Measurements from ENCODE around the gene CEP295NL.
"Not testable (repeated sequence)": the region's sequence is repeated elsewhere in the genome, so short reads cannot be mapped to it uniquely, and the experiment has no call there.

The CEP295NL gene

GRCh38 chr17:78903101-78903779 lies at the start of gene CEP295NL:
CEP295NL (minus strand) TSS chr17:78903201; CDS start chr17:78901828, 1,373 bp downstream.
- no peak for DNase-seq (ENCODE audit: low read depth)

- DNase-seq (ENCODE audit: low read depth): no peak
Measured at GRCh38 chr17:78952706-78953105, 49.7 kb upstream of the CEP295NL start.

GRCh38 chr17:78951967-78952551 lies 49.1 kb upstream of the CEP295NL start:
- no peak for DNase-seq (ENCODE audit: low read depth)

- DNase-seq (ENCODE audit: low read depth): no peak
Measured at GRCh38 chr17:78950870-78951269, 47.9 kb upstream of the CEP295NL start.

- DNase-seq (ENCODE audit: low read depth): no peak
Measured at GRCh38 chr17:78947235-78948149, 44.5 kb upstream of the CEP295NL start.

GRCh38 chr17:78946631-78947030 lies 43.6 kb upstream of the CEP295NL start:
- no peak for DNase-seq (ENCODE audit: low read depth)

GRCh38 chr17:78946131-78946530 lies 43.1 kb upstream of the CEP295NL start:
- no peak for DNase-seq (ENCODE audit: low read depth)

- DNase-seq (ENCODE audit: low read depth): not testable (repeated sequence)
Measured at GRCh38 chr17:78945455-78945854, 42.5 kb upstream of the CEP295NL start.

- DNase-seq (ENCODE audit: low read depth): no peak
Measured at GRCh38 chr17:78944956-78945355, 42.0 kb upstream of the CEP295NL start.

GRCh38 chr17:78944026-78944425 lies 41.0 kb upstream of the CEP295NL start:
- no peak for DNase-seq (ENCODE audit: low read depth)

GRCh38 chr17:78940708-78941107 lies 37.7 kb upstream of the CEP295NL start:
- DNase-seq (ENCODE audit: low read depth): no peak

GRCh38 chr17:78940258-78940657 lies 37.3 kb upstream of the CEP295NL start:
- no peak for DNase-seq (ENCODE audit: low read depth)

- DNase-seq (ENCODE audit: low read depth): no peak
Measured at GRCh38 chr17:78939615-78940014, 36.6 kb upstream of the CEP295NL start.

GRCh38 chr17:78937561-78937960 lies 34.6 kb upstream of the CEP295NL start:
- no peak for DNase-seq (ENCODE audit: low read depth)

- DNase-seq (ENCODE audit: low read depth): no peak
Measured at GRCh38 chr17:78935419-78936323, 32.7 kb upstream of the CEP295NL start.

GRCh38 chr17:78934681-78935418 lies 31.8 kb upstream of the CEP295NL start:
- no peak for DNase-seq (ENCODE audit: low read depth)

GRCh38 chr17:78933959-78934568 lies 31.1 kb upstream of the CEP295NL start:
- DNase-seq (ENCODE audit: low read depth): no peak

GRCh38 chr17:78933025-78933958 lies 30.3 kb upstream of the CEP295NL start:
- DNase-seq (ENCODE audit: low read depth): peak; percentile 29

Measured in activated T-cell treated with anti-CD3 and anti-CD28 coated beads for 48 hours (primary cell).